HG03108 (cell line): ENCODE data around the gene GON4L.
"Not testable (repeated sequence)": the region's sequence is repeated elsewhere in the genome, so short reads cannot be mapped to it uniquely, and the experiment has no call there.

Experiments used
- ATAC-seq: cut with Tn5 transposase; IDR thresholded peaks from one replicate; pipeline ENCODE4 v1.9.1; 2021; ENCODE audit warnings: moderate library complexity; ENCODE audit not compliant: unreplicated experiment

Gene GON4L

GRCh38 chr1:155872527-155872926, 15.5 kb upstream of the GON4L start:
- no peak for ATAC-seq

GRCh38 chr1:155871390-155871789, 14.4 kb upstream of the GON4L start:
- ATAC-seq, result no peak

- no peak for ATAC-seq
Observed at GRCh38 chr1:155867766-155868165, 10.8 kb upstream of the GON4L start.

- no peak for ATAC-seq
Observed at GRCh38 chr1:155864393-155864792, 7.4 kb upstream of the GON4L start.

- ATAC-seq, result no peak
Observed at GRCh38 chr1:155861896-155862295, 4.9 kb upstream of the GON4L start.

GRCh38 chr1:155860970-155861510, 4.0 kb upstream of the GON4L start:
- ATAC-seq, result no peak

- no peak for ATAC-seq
Observed at GRCh38 chr1:155859881-155860871, 3.2 kb upstream of the GON4L start.

GRCh38 chr1:155859234-155859829, 2.3 kb upstream of the GON4L start, which contains the start of gene SYT11:
Gene SYT11 (plus strand): TSS chr1:155859567. CDS start chr1:155859762, 195 bp downstream.
- ATAC-seq, result peak; percentile 60

- ATAC-seq, result peak; percentile 11
Observed at GRCh38 chr1:155858800-155859233, 1.8 kb upstream of the GON4L start.

- ATAC-seq, result no peak
Observed at GRCh38 chr1:155856257-155856974, 598 bp downstream of the GON4L start.

GRCh38 chr1:155850345-155850744, 6.7 kb downstream of the GON4L start:
- no peak for ATAC-seq

GRCh38 chr1:155847823-155848529, 9.0 kb downstream of the GON4L start:
- no peak for ATAC-seq

GRCh38 chr1:155844860-155845421, 12.1 kb downstream of the GON4L start:
- no peak for ATAC-seq

GRCh38 chr1:155840386-155840785, 16.6 kb downstream of the GON4L start:
- ATAC-seq, result no peak

GRCh38 chr1:155835548-155835947, 21.5 kb downstream of the GON4L start:
- no peak for ATAC-seq

- not testable (repeated sequence) for ATAC-seq
Observed at GRCh38 chr1:155834927-155835399, 22.1 kb downstream of the GON4L start.

- ATAC-seq, result no peak
Observed at GRCh38 chr1:155834296-155834926, 22.6 kb downstream of the GON4L start.

GRCh38 chr1:155833665-155834295, 23.2 kb downstream of the GON4L start:
- ATAC-seq, result no peak
